Mesendoderm (in vitro differentiated cells): Measurements from ENCODE around the gene PRR33.

Source experiments
- DNase-seq: peaks from one replicate; pipeline ENCODE4 v3.0.0; 2013
- H2AK5ac ChIP-seq: 2 replicates; pipeline ENCODE4 v1.6.1; 2013; ENCODE audit warnings: low read length, inconsistent platforms
- H2BK120ac ChIP-seq: 2 replicates; pipeline ENCODE4 v1.6.1; 2013; ENCODE audit warnings: low read depth, mild to moderate bottlenecking, low read length, moderate library complexity, mixed read lengths
- H2BK15ac ChIP-seq: replicated peaks from 2 replicates; pipeline ENCODE4 v1.6.1; 2013; ENCODE audit warnings: low read depth, mild to moderate bottlenecking, moderate library complexity
- H2BK5ac ChIP-seq: 2 replicates; pipeline ENCODE4 v1.6.1; 2013; ENCODE audit warnings: low read length, inconsistent platforms
- H3K18ac ChIP-seq: 2 replicates; pipeline ENCODE4 v1.6.1; 2013; ENCODE audit warnings: mild to moderate bottlenecking, low read length, mixed read lengths
- H3K23ac ChIP-seq: one replicate; pipeline ENCODE4 v1.6.1; 2013; ENCODE audit warnings: low read length
- H3K27ac ChIP-seq: 2 replicates; pipeline ENCODE4 v1.5.1; 2013; ENCODE audit warnings: low read depth, mild to moderate bottlenecking, inconsistent platforms, low read length, moderate library complexity
- H3K27me3 ChIP-seq: 2 replicates; pipeline ENCODE4 v1.6.1; 2013; ENCODE audit warnings: low read length, control low read depth, mild to moderate bottlenecking, inconsistent platforms; ENCODE audit not compliant: insufficient read depth, poor library complexity
- H3K36me3 ChIP-seq: 2 replicates; pipeline ENCODE4 v1.6.1; 2013; ENCODE audit warnings: low read length, inconsistent platforms; ENCODE audit not compliant: control insufficient read depth, insufficient read depth
- H3K4ac ChIP-seq: one replicate; pipeline ENCODE4 v1.6.1; 2013; ENCODE audit warnings: low read depth, mild to moderate bottlenecking, low read length, moderate library complexity
- H3K4me1 ChIP-seq: 2 replicates; pipeline ENCODE4 v1.6.1; 2013; ENCODE audit warnings: low read depth, low read length, inconsistent platforms; ENCODE audit not compliant: control insufficient read depth
- H3K4me2 ChIP-seq: 2 replicates; pipeline ENCODE4 v1.6.1; 2013; ENCODE audit warnings: low read length
- H3K4me3 ChIP-seq: 2 replicates; pipeline ENCODE4 v1.5.1; 2013; ENCODE audit warnings: mild to moderate bottlenecking, low read length
- H3K56ac ChIP-seq: one replicate; pipeline ENCODE4 v1.6.1; 2013; ENCODE audit warnings: low read length
- H3K79me1 ChIP-seq: 2 replicates; pipeline ENCODE4 v1.6.1; 2013; ENCODE audit warnings: low read length, inconsistent platforms
- H3K79me2 ChIP-seq: 2 replicates; pipeline ENCODE4 v1.6.1; 2013; ENCODE audit warnings: mild to moderate bottlenecking, low read length; ENCODE audit not compliant: control insufficient read depth, insufficient read depth
- H3K9ac ChIP-seq: 2 replicates; pipeline ENCODE4 v1.6.1; 2013; ENCODE audit warnings: low read length, inconsistent platforms
- H4K5ac ChIP-seq: one replicate; pipeline ENCODE4 v1.6.1; 2013; ENCODE audit warnings: low read length
- H4K8ac ChIP-seq: one replicate; pipeline ENCODE4 v1.6.1; 2013; ENCODE audit warnings: low read depth, mild to moderate bottlenecking, control low read depth, low read length, moderate library complexity
- WGBS: extraction: QIAGEN DNeasy Blood & Tissue Kit; methylation state at CpG from one replicate; pipeline ENCODE4 v1.1.7; 2013; ENCODE audit warnings: low lambda C conversion rate, missing lambda C conversion rate; ENCODE audit not compliant: insufficient coverage; ENCODE audit errors: extremely low coverage; 5-methylcytosine and 5-hydroxymethylcytosine counted together

The PRR33 gene

DNA sequence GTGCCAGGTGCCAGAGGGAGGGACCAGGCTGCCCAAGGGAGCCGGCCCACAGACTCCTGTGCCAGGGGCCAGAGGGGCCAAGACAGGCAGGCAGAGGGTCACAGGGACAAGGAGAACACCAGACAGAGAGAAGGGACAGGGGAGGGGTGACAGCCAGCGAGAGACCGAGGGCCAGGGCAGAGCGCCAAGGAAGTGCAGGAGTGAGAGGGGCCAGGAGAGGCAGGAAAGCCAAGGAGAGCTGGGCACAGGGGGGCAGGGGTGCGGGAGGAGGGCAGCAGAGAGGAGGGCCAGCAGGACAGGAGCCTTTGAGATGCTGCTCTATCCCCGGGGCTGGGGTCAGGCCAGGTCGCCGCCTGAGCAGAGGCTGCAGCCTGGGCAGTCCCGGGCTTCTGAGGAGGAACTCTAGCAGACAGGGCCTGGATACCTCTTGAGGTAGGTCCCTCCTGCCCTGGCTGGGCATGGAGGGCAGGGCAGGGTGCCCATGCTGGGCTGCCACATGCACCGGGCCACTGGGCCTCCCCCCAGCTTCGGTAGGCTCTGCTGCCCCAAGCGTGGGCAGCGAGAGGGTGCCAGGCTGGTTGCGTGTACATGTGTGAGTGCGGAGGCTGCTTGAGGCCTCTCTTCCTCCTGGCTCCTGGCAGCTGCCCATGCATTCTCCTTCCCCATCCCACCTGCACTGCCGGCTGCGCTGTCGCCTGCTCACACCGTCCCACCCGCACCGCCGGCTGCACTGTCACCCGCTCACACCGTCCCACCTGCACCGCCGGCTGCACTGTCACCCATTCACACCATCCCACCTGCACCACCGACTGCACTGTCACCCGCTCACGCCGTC lies 26.6 kb downstream of the PRR33 start:
- DNase-seq: no peak
- no peak overlapping the region for H3K27ac ChIP-seq
- no CpG with 5 or more reads among the region's 30 CpGs for WGBS

DNA sequence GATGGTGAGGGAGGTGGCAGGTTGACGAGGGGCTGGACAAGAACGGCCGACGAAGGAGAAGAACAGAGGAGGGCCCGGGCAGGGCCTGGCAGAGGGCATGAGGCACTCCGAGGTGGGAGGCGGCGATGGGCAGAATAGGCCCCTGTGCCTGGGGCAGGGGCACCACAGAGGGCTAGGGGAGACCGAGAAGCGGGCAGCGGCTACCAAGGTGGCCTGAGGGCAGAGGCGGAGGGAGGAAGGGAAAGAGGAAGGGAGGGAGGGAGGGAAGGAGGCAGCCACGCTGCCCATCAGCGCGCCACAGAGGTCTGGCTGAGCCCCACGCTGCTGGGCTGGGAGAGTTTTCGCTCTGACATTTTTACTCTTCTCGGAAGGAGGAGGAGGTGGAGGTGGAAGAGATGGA lies 27.5 kb downstream of the PRR33 start:
- DNase-seq: no peak
- Histone ChIP-seq H3K4me2 (no peak overlapping the region), H3K4me1 (no peaks in the 10 kb centered on the region), H3K4ac (no peak overlapping the region), H2AK5ac (no peak overlapping the region), H2BK5ac (no peak overlapping the region), H3K23ac (no peak overlapping the region), H3K4me3 (no peak overlapping the region), H2BK15ac (no peak overlapping the region), H4K8ac (no peak overlapping the region), H3K36me3 (no peaks in the 10 kb centered on the region), H2BK120ac (no peak overlapping the region), H3K27me3 (no peaks in the 10 kb centered on the region), H3K79me1 (no peaks in the 10 kb centered on the region), H3K56ac (no peak overlapping the region), H3K79me2 (no peaks in the 10 kb centered on the region), H4K5ac (no peak overlapping the region), H3K9ac (no peak overlapping the region), H3K27ac (no peak overlapping the region), H3K18ac (no peak overlapping the region)
- no CpG with 5 or more reads among the region's 18 CpGs for WGBS

More for the DNA sequence above, 26.6 kb downstream of the PRR33 start:
- H3K4me2 ChIP-seq: no peak overlapping the region
- H4K5ac ChIP-seq: no peak overlapping the region
- no peak overlapping the region for H3K23ac ChIP-seq
- H3K36me3 ChIP-seq: no peaks in the 10 kb centered on the region
- no peaks in the 10 kb centered on the region for H3K79me2 ChIP-seq
- no peaks in the 10 kb centered on the region for H3K79me1 ChIP-seq
- no peak overlapping the region for H3K4me3 ChIP-seq
- H2BK120ac ChIP-seq: no peak overlapping the region
- no peak overlapping the region for H3K18ac ChIP-seq
- H3K4ac ChIP-seq: no peak overlapping the region
- no peaks in the 10 kb centered on the region for H3K4me1 ChIP-seq
- no peak overlapping the region for H2BK15ac ChIP-seq
- no peak overlapping the region for H3K9ac ChIP-seq
- H4K8ac ChIP-seq: no peak overlapping the region
- no peak overlapping the region for H2AK5ac ChIP-seq
- H3K56ac ChIP-seq: no peak overlapping the region
- no peak overlapping the region for H2BK5ac ChIP-seq
- H3K27me3 ChIP-seq: no peaks in the 10 kb centered on the region

DNA sequence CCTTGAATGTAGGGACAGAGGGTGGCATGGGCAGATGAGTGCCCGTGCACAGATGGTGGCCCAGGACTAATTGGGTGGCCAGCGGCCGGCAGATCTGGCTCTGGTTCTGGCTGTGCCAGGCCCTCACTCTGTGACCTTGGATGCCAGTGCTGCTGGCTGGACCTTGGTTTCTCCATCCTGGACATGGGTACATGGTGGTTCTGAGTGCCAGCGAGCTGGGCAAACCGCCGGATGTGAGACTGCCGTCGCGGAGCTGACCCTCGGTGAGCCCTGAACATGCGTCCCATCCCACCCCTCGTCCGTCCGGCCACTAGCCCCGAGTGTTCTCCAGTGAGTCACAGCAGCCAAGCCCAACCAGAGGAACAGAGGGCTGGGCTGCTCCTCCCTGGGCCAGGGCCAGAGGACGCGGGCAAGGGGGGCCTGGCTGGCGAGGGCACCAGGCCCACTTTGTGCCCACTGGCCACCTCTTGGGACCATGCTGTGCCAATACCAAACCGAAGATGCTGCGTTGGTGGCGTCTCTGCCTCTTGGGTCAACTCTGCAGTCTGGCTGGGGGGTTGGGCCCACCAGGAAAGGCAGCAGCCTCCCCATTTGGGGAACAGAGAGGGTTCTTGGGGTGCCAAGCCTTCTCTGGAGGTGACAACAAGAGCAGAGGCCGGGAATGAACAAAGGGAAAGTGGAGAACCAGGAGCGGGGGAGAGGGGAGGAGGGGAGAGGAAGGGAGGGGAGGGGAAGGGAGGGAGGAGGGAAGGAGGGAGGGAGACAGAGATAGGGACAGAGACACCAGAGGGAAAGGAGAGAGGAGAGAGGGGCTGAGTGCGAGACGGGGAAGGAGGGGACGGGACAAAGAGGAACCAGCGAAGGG lies 28.1 kb downstream of the PRR33 start:
- Histone ChIP-seq H3K27me3 (no peaks in the 10 kb centered on the region), H2BK120ac (no peak overlapping the region), H4K8ac (no peak overlapping the region), H4K5ac (no peak overlapping the region), H3K36me3 (no peaks in the 10 kb centered on the region), H3K4me3 (no peak overlapping the region), H3K79me2 (no peaks in the 10 kb centered on the region), H2AK5ac (no peak overlapping the region), H2BK15ac (no peak overlapping the region), H2BK5ac (no peak overlapping the region), H3K27ac (no peak overlapping the region), H3K56ac (no peak overlapping the region), H3K23ac (no peak overlapping the region), H3K79me1 (no peaks in the 10 kb centered on the region), H3K9ac (no peak overlapping the region), H3K4me2 (no peak overlapping the region), H3K18ac (no peak overlapping the region), H3K4me1 (no peaks in the 10 kb centered on the region), H3K4ac (no peak overlapping the region)
- DNase-seq: peak; percentile 86
- no CpG with 5 or more reads among the region's 27 CpGs for WGBS

DNA sequence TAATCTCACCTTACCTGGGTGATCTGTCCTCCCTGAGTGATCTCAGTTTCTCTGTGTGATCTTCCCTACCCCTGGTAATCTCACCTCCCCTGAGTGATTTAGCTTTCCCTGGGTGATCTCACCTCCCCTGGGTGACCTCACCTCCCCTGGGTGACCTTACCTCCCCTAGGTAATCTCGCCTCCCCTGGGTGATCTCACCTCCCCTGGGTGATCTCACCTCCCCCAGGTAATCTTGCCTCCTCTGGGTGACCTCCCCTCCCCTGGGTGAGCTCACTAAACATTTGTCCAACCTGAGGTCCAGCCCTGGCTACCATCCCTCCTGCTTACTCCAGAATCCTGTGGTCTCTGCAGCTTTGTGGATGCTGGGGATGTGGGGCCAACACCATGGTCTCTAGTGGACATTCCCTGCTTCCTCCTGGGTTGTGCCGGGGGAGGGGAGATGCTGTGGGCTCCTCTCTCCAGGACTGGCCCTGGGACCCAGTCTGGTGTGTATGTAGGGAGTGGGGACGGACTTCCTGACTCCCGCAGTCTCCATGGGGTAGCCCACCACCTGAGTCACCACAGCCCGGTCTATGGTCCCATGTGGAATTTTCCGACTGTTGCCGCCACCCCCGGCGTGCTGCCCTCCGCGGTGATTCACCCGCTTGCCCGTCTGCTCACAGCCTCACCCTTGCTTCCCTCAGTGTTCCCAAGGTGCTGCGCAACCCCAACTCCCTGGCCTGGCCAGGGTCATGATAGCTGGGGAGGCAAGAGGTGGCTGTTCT lies 28.9 kb downstream of the PRR33 start:
- H3K56ac ChIP-seq: no peak overlapping the region
- H3K36me3 ChIP-seq: no peaks in the 10 kb centered on the region
- WGBS: no CpG with 5 or more reads among the region's 14 CpGs
- H3K79me2 ChIP-seq: no peaks in the 10 kb centered on the region
- no peak overlapping the region for H3K4ac ChIP-seq
- H4K8ac ChIP-seq: no peak overlapping the region
- H4K5ac ChIP-seq: no peak overlapping the region
- H3K23ac ChIP-seq: no peak overlapping the region
- H3K4me3 ChIP-seq: no peak overlapping the region
- H2BK120ac ChIP-seq: no peak overlapping the region
- no peak for DNase-seq
- H3K4me2 ChIP-seq: no peak overlapping the region
- no peak overlapping the region for H2BK15ac ChIP-seq
- H3K18ac ChIP-seq: no peak overlapping the region
- no peak overlapping the region for H2BK5ac ChIP-seq
- no peaks in the 10 kb centered on the region for H3K27me3 ChIP-seq
- no peaks in the 10 kb centered on the region for H3K4me1 ChIP-seq
- H3K79me1 ChIP-seq: no peaks in the 10 kb centered on the region
- H3K27ac ChIP-seq: no peak overlapping the region
- H2AK5ac ChIP-seq: no peak overlapping the region
- no peak overlapping the region for H3K9ac ChIP-seq

DNA sequence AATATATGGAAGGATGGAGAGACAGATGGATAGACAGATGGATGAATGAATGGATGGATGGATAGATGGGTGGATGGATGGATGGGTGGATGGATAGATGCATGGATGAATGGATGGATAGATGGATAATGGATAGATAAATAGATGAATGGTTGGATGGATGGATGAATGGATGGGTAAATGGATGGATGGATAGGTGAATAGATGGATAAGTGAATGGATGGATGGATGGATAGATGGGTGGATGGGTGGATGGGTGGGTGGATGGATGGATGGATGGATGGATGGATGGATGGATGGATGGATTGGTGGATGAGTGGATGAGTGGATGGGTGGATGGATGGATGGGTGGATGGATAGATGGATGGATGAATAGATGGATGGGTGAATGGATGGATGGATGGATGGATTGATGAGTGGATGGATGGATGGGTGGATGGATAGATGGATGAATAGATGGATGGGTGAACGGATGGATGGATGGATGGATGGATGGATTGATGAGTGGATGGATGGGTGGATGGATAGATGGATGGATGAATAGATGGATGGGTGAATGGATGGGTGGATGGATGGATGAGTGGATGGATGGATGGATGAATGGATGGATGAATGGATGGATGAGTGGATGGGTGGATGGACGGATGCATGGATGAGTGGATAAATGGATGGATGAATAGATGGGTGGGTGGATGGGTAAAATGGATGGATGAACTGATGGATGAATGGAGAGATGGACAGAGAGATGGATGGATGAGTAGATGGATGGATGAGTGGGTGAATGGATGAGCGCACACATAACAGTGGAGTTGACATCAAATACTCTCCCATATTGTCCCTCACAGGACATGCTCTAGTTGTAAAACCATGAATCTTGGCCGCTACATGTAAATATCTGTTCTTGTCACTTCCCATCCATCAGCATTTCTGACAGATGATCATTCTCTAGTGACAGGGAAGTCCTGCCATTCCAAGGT lies 30.0 kb downstream of the PRR33 start:
- Histone ChIP-seq H4K5ac (no peak overlapping the region), H2BK15ac (no peak overlapping the region), H3K79me1 (no peaks in the 10 kb centered on the region), H2AK5ac (no peak overlapping the region), H3K79me2 (no peaks in the 10 kb centered on the region), H3K36me3 (no peaks in the 10 kb centered on the region), H2BK5ac (no peak overlapping the region), H2BK120ac (no peak overlapping the region), H3K56ac (no peak overlapping the region), H3K27me3 (no peaks in the 10 kb centered on the region), H3K4me3 (no peak overlapping the region), H3K18ac (no peak overlapping the region), H3K27ac (no peak overlapping the region), H4K8ac (no peak overlapping the region), H3K4me2 (no peak overlapping the region), H3K9ac (no peak overlapping the region), H3K4ac (no peak overlapping the region), H3K4me1 (no peaks in the 10 kb centered on the region), H3K23ac (no peak overlapping the region)
- no peak for DNase-seq
- no CpG with 5 or more reads among the region's 4 CpGs for WGBS
